MCF 10A (cell line): ENCODE results near the gene PLEKHA4. TPM values are rescaled to one million over a fixed set of nuclear protein-coding genes. Genes with fewer than 3 reads are reported as not detected.
"Not testable (repeated sequence)": the region's sequence is repeated elsewhere in the genome, so short reads cannot be mapped to it uniquely, and the experiment has no call there.

ENCODE experiments used
- BruUV-seq: library from RNA; stranded (reverse); fragments of 400-500 nt; replicated peaks from 2 replicates; lab custom pipeline; 2021; lab: Mats Ljungman, UMichigan
- CTCF ChIA-PET: fragments of 300-600 bp; sonication (Branson Sonifier 250); formaldehyde crosslinking; extraction: SDS; loops from one replicate; lab custom pipeline; 2021; ENCODE audit warnings: antibody characterized with exemption, inconsistent platforms; lab: Yijun Ruan, JAX
- POLR2A ChIA-PET: fragments of 300-600, 350-650 bp; sonication (Branson Sonifier 250); formaldehyde crosslinking; extraction: SDS; loops from one replicate; lab custom pipeline; 2020; ENCODE audit warnings: antibody characterized with exemption, inconsistent platforms; lab: Yijun Ruan, JAX
- DNase-seq: peaks from one replicate; pipeline ENCODE4 v3.0.0-alpha.2; 2018; ENCODE audit not compliant: unreplicated experiment
- H3K27ac Mint-ChIP-seq: one replicate; pipeline ENCODE4 v1.8.0; 2022; ENCODE audit warnings: mild to moderate bottlenecking, low read depth, mixed read lengths; ENCODE audit not compliant: unreplicated experiment
- H3K27me3 Mint-ChIP-seq: one replicate; pipeline ENCODE4 v1.8.0; 2022; ENCODE audit warnings: mixed read lengths; ENCODE audit not compliant: insufficient read depth, unreplicated experiment
- H3K36me3 Mint-ChIP-seq: one replicate; pipeline ENCODE4 v1.8.0; 2022; ENCODE audit warnings: mild to moderate bottlenecking, moderate library complexity, mixed read lengths; ENCODE audit not compliant: insufficient read depth, unreplicated experiment
- H3K4me1 Mint-ChIP-seq: one replicate; pipeline ENCODE4 v1.8.0; 2022; ENCODE audit warnings: mixed read lengths; ENCODE audit not compliant: insufficient read depth, unreplicated experiment
- H3K4me3 Mint-ChIP-seq: one replicate; pipeline ENCODE4 v1.8.0; 2022; ENCODE audit warnings: mild to moderate bottlenecking, moderate library complexity, mixed read lengths; ENCODE audit not compliant: unreplicated experiment
- H3K9me3 Mint-ChIP-seq: one replicate; pipeline ENCODE4 v1.8.0; 2022; ENCODE audit warnings: mixed read lengths; ENCODE audit not compliant: unreplicated experiment
- intact Hi-C: fragments of 100-400 bp; cut with micrococcal nuclease; formaldehyde crosslinking; loops from 2 replicates; pipeline ENCODE4 v1.14.1; 2022
- total RNA-seq: library from RNA; stranded (reverse); gene quantifications from 2 replicates; pipeline ENCODE4 v1.2.3, GENCODE V29; 2022
- TF ChIP-seq, protein P1 (sequence below): fragments of 200-600 bp; IDR thresholded peaks from one replicate; pipeline ENCODE4 v1.8.0; 2022; ENCODE audit warnings: antibody characterized with exemption, mild to moderate bottlenecking; ENCODE audit not compliant: unreplicated experiment

PLEKHA4 gene
- total RNA-seq, 1 experiment from 2014 or later, result 11.9 TPM

DNA sequence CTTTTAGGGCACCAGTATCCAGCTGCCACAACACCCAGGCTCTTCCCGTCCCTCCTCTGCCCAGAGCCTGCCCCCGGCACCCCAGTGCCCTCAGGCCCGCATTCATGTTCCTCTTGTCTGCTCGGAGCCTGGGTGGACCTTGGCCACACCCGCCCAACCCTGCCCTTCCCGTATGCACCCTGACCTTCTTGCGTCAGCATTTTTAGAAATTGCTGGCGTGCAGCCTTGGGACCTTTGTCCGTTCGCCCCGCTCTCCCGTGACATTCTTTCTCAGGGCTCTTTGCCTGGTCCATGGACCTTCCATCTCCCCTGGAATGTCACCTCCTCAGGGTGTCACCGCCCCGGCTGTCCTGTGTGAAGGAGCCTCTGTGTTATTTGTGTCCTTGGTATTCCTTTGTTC, 39.3 kb upstream of the PLEKHA4 start:
- BruUV-seq, result no TSS peak
- Mint-ChIP-seq H3K27ac (no peak overlapping the region), H3K27me3 (no peaks in the 10 kb centered on the region), H3K36me3 (peaks cover 72% of the 10 kb centered on the region), H3K4me3 (no peak overlapping the region), H3K9me3 (peaks cover 2% of the 10 kb centered on the region), H3K4me1 (peaks cover 1% of the 10 kb centered on the region)
- CTCF ChIA-PET, result no interaction called here
- intact Hi-C loops, result no loop called here
- POLR2A ChIA-PET, result no interaction called here
- TF ChIP-seq, protein P1, sequence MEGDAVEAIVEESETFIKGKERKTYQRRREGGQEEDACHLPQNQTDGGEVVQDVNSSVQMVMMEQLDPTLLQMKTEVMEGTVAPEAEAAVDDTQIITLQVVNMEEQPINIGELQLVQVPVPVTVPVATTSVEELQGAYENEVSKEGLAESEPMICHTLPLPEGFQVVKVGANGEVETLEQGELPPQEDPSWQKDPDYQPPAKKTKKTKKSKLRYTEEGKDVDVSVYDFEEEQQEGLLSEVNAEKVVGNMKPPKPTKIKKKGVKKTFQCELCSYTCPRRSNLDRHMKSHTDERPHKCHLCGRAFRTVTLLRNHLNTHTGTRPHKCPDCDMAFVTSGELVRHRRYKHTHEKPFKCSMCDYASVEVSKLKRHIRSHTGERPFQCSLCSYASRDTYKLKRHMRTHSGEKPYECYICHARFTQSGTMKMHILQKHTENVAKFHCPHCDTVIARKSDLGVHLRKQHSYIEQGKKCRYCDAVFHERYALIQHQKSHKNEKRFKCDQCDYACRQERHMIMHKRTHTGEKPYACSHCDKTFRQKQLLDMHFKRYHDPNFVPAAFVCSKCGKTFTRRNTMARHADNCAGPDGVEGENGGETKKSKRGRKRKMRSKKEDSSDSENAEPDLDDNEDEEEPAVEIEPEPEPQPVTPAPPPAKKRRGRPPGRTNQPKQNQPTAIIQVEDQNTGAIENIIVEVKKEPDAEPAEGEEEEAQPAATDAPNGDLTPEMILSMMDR, result no peak
- DNase-seq, result no peak

DNA sequence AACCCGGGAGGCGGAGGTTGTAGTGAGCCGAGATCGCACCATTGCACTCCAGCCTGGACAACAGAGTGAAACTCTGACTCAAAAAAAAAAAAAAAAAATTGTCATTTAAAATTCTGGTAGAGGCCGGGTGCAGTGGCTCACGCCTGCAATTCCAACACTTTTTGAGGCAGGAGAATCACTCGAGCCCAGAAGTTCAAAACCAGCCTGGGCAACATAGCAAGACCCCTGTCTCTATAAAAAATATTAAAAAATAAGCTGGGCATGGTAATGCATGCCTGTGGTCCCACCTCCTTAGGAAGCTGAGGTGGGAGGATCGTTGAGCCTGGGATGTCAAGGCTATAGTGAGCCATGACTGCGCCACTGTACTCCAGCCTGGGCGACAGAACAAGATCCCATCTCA, 37.9 kb upstream of the PLEKHA4 start:
- CTCF ChIA-PET, result interaction anchor here (0.6 to 0.8 kb wide), 2 partner anchors 11 to 25 kb away, joined by 4 to 8 read pairs; no protein-coding TSS in a partner anchor
- no TSS peak for BruUV-seq
- Mint-ChIP-seq H3K9me3 (peaks cover 8% of the 10 kb centered on the region), H3K27ac (no peak overlapping the region), H3K27me3 (no peaks in the 10 kb centered on the region), H3K4me1 (peaks cover 6% of the 10 kb centered on the region), H3K4me3 (no peak overlapping the region), H3K36me3 (peaks cover 67% of the 10 kb centered on the region)
- TF ChIP-seq, protein P1, result no peak
- DNase-seq, result no peak
- intact Hi-C loops, result no loop called here
- POLR2A ChIA-PET, result interaction anchor here (0.6 kb wide), 2 partner anchors 136 to 271 kb away, joined by 3 read pairs; no protein-coding TSS in a partner anchor

DNA sequence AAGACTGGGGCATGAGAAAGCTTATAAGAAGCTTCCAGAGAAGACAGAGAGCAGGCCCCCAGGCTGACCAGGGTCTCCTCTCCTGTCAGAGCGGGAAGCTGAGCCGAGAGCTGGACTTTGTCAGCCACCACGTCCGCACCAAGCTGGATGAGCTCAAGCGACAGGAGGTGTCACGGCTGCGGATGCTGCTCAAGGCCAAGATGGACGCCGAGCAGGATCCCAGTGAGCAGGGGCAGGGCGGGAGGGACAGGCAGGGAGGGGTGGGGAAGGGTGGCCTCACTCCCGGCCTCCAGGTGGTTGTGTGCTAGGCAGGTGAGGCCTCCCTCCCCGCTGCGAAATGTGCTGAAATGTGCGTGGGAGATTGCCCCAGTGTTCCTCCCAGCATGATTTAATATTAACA, 37.2 kb upstream of the PLEKHA4 start:
- Mint-ChIP-seq H3K4me1 (peaks cover 11% of the 10 kb centered on the region), H3K27me3 (no peaks in the 10 kb centered on the region), H3K27ac (no peak overlapping the region), H3K9me3 (peaks cover 8% of the 10 kb centered on the region), H3K36me3 (peaks cover 66% of the 10 kb centered on the region), H3K4me3 (no peak overlapping the region)
- TF ChIP-seq, protein P1, result no peak
- CTCF ChIA-PET, result no interaction called here
- intact Hi-C loops, result no loop called here
- POLR2A ChIA-PET, result no interaction called here
- no peak for DNase-seq
- BruUV-seq, result no TSS peak

DNA sequence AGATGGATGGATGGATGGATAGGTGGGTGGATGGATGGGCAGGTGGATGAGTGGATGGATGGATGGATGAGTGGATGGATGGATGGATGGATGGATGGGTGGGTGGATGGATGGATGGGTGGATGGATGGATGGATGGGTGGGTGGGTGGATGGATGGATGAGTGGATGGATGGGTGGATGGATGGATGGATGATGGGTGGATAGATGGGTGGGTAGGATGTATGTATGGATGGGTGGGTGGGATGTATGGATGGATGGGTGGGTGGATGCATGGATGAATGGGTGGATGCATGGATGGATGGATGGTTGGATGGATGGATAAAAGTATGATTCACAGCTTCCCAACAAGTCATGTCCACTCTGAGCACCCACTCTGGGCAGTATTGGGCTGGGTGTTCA, 35.4 kb upstream of the PLEKHA4 start:
- POLR2A ChIA-PET, DNase-seq, H3K27ac Mint-ChIP-seq, H3K4me3 Mint-ChIP-seq, H3K9me3 Mint-ChIP-seq, BruUV-seq, H3K27me3 Mint-ChIP-seq, intact Hi-C loops: not testable (repeated sequence)
- peaks cover 14% of the 10 kb centered on the region for H3K4me1 Mint-ChIP-seq
- peaks cover 55% of the 10 kb centered on the region for H3K36me3 Mint-ChIP-seq
- CTCF ChIA-PET, result interaction anchor here (0.6 kb wide), 1 partner anchor 940 kb away, joined by 3 read pairs; no protein-coding TSS in a partner anchor

DNA sequence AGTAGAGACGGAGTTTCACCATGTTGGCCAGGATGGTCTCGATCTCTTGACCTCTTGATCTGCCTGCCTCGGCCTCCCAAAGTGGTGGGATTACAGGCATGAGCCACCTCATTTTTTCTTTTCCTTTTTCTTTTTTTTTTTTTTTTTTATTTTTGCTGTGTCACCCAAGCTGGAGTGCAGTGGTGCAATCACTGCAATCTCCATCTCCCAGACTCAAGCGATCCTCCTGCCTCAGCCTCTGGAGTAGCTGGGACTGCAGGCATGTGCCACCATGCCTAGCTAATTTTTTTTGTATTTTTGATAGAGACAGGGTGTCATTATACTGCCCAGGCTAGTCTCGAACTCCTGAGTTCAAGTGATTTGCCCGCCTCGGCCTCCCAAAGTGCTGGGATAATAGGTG, 33.9 kb upstream of the PLEKHA4 start:
- BruUV-seq, DNase-seq, CTCF ChIA-PET, H3K9me3 Mint-ChIP-seq, intact Hi-C loops, H3K27me3 Mint-ChIP-seq, H3K4me3 Mint-ChIP-seq, H3K27ac Mint-ChIP-seq: not testable (repeated sequence)
- Mint-ChIP-seq H3K36me3 (peaks cover 40% of the 10 kb centered on the region), H3K4me1 (peaks cover 14% of the 10 kb centered on the region)
- POLR2A ChIA-PET, result interaction anchor here (3.7 kb wide), 1 partner anchor 30 kb away, joined by 26 read pairs; the partner anchor contains the start of gene PPP1R15A
